ENCODE data around the gene PIAS2. TPM values are rescaled to one million over a fixed set of nuclear protein-coding genes. Genes with fewer than 3 reads are reported as not detected.

The PIAS2 gene
- polyA plus RNA-seq, 1 donor (not counting 4 experiments of a cell fraction or from before 2014, with no cell fraction given) = 11.4 TPM

DNA sequence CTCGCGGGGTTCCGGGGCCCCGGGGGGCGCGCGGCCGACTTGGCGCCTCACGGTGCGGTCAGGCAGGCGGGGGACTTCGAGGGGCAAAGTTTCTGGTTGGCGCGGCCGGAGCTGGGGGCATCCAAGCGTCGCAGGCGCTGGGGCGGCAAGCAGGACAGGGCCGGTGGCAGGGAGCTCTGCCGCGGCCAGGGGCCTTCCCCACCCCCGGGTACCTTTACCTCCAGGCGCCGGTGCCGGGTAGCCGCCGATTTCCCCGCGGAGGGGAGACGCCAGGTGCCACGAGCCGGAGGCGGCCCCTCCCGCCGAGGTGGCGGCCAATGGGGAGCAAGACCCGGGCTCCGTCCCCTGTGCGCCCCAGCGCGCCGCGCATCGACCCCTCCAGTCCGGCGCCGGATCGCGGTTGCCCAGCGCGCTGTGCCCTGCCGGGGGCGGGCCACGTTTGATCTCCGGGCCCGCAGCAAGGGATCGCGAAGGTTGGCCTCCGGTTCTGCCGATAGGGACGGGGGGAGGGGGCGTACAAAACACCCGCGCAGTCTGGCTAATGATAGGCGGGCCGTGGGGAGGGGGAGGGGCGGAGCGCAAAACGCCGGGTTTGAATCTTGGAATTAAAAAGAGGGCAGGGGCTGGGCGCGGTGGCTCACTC, 160.6 kb downstream of the PIAS2 start, which contains the start of gene ST8SIA5:
TSS of gene ST8SIA5 (minus strand) at position 495 of the 643 bp plus-strand sequence. CDS start 545 bp downstream, outside the sequence.
- no peak within 1 kb of the TSS for H3K27ac ChIP-seq (ENCODE audit: control insufficient read depth, insufficient read depth, low read length)
- no peak within 1 kb of the TSS for H3K4me3 ChIP-seq (ENCODE audit: control insufficient read depth in 2 of 3, extremely low read depth in 1 of 3, insufficient read depth in 2 of 3, low read depth in 1 of 3, low read length in 3 of 3)
- H3K9ac ChIP-seq (ENCODE audit: control insufficient read depth, extremely low read depth, insufficient read depth, low read length) = no peak within 1 kb of the TSS
- dilution Hi-C loops (cut with MboI; ENCODE audit: extremely low pct_ligation_motif_present, low sequenced_read_pairs) = no loop called here
- no peaks in the 10 kb centered on the region for H4K20me1 ChIP-seq (ENCODE audit: control insufficient read depth, extremely low read depth, insufficient read depth, low read length)
- no peaks in the 10 kb centered on the region for H3K36me3 ChIP-seq (ENCODE audit: control insufficient read depth in 2 of 2, extremely low read depth in 1 of 2, insufficient read depth in 2 of 2, low read length in 2 of 2)
- H3K4me1 ChIP-seq (ENCODE audit: control insufficient read depth, extremely low read depth, insufficient read depth, low read length) = no peaks in the 10 kb centered on the region
- DNase-seq (ENCODE audit: low read depth, low spot score) = no peak
- H3K27me3 ChIP-seq (ENCODE audit: control insufficient read depth, extremely low read depth, insufficient read depth, low read length) = peaks cover 72% of the 10 kb centered on the region
- peak within 1 kb of the TSS; percentile 41 for H3K4me2 ChIP-seq (ENCODE audit: control insufficient read depth, extremely low read depth, insufficient read depth, low read depth, low read length)
- FAIRE-seq = no peak
- TF ChIP-seq CTCF (optimal IDR thresholded peaks at IDR 0.05 in 1 of 3, IDR thresholded peaks at IDR 0.05 in 1 of 3, conservative IDR thresholded peaks at IDR 0.05 in 1 of 3; ENCODE audit: extremely low read depth in 1 of 3, insufficient read depth in 2 of 3, low read length in 3 of 3) (no peak), EZH2 (IDR thresholded peaks at IDR 0.05; ENCODE audit: low read length) (peak; percentile 20)
- no peaks in the 10 kb centered on the region for H3K9me3 ChIP-seq (ENCODE audit: control insufficient read depth, low read depth, low read length)
- H2AFZ ChIP-seq (ENCODE audit: control insufficient read depth, low read length) = no peak within 1 kb of the TSS
- no peaks in the 10 kb centered on the region for H3K79me2 ChIP-seq (ENCODE audit: control insufficient read depth, insufficient read depth, low read length)
- no peaks in the 10 kb centered on the region for H3K9me1 ChIP-seq (ENCODE audit: control insufficient read depth, extremely low read depth, insufficient read depth, low read length)

DNA sequence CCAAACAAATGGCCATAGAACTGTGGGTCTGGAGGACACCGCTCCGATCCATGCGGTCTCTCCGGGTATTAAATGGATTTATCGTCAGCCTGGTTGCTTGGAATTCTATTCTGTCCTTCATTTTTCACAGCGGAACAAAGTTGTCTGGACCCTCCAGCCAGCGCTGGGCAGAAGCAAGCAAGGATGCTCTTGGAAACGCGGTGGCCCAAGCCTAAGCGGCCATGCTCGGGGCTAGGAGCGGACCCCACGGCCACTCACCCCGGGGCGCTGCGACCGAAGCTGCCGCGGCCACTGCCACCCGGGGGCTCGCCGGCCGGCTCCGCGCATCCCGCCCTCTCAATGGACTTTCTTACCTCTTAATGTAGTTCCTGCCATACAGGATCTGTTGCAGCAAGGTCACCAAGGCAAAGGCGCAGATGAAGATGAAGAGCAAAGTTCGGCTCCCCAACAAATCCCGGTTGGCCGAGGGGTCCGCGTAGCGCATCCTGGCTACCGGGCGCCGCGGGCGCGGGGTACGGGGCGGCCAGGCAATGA, 161.2 kb downstream of the PIAS2 start:
- TF ChIP-seq EZH2 (IDR thresholded peaks at IDR 0.05; ENCODE audit: low read length) (peak; percentile 78), CTCF (optimal IDR thresholded peaks at IDR 0.05 in 1 of 3, IDR thresholded peaks at IDR 0.05 in 1 of 3, conservative IDR thresholded peaks at IDR 0.05 in 1 of 3; ENCODE audit: extremely low read depth in 1 of 3, insufficient read depth in 2 of 3, low read length in 3 of 3) (no peak)
- no peaks in the 10 kb centered on the region for H3K36me3 ChIP-seq (ENCODE audit: control insufficient read depth in 2 of 2, extremely low read depth in 1 of 2, insufficient read depth in 2 of 2, low read length in 2 of 2)
- DNase-seq (ENCODE audit: low read depth, low spot score) (no peak), FAIRE-seq (no peak)
- peaks cover 72% of the 10 kb centered on the region for H3K27me3 ChIP-seq (ENCODE audit: control insufficient read depth, extremely low read depth, insufficient read depth, low read length)
- no peaks in the 10 kb centered on the region for H3K79me2 ChIP-seq (ENCODE audit: control insufficient read depth, insufficient read depth, low read length)
- no peak overlapping the region for H3K27ac ChIP-seq (ENCODE audit: control insufficient read depth, insufficient read depth, low read length)
- dilution Hi-C loops (cut with MboI; ENCODE audit: extremely low pct_ligation_motif_present, low sequenced_read_pairs) = no loop called here
- no peak overlapping the region for H2AFZ ChIP-seq (ENCODE audit: control insufficient read depth, low read length)
- H3K4me1 ChIP-seq (ENCODE audit: control insufficient read depth, extremely low read depth, insufficient read depth, low read length) = no peaks in the 10 kb centered on the region
- no peaks in the 10 kb centered on the region for H4K20me1 ChIP-seq (ENCODE audit: control insufficient read depth, extremely low read depth, insufficient read depth, low read length)
- H3K4me2 ChIP-seq (ENCODE audit: control insufficient read depth, extremely low read depth, insufficient read depth, low read depth, low read length) = no peak overlapping the region
- H3K9ac ChIP-seq (ENCODE audit: control insufficient read depth, extremely low read depth, insufficient read depth, low read length) = no peak overlapping the region
- no peak overlapping the region for H3K4me3 ChIP-seq (ENCODE audit: control insufficient read depth in 2 of 3, extremely low read depth in 1 of 3, insufficient read depth in 2 of 3, low read depth in 1 of 3, low read length in 3 of 3)
- no peaks in the 10 kb centered on the region for H3K9me3 ChIP-seq (ENCODE audit: control insufficient read depth, low read depth, low read length)
- H3K9me1 ChIP-seq (ENCODE audit: control insufficient read depth, extremely low read depth, insufficient read depth, low read length) = no peaks in the 10 kb centered on the region

All from keratinocyte (primary cell).